GM12873 (cell line): ENCODE measurements around the gene KMT5C.

ENCODE experiments used
- TF ChIP-seq, protein P1 (sequence below): IDR thresholded peaks from 2 replicates; pipeline ENCODE4 v1.5.1; 2012; ENCODE audit warnings: low read depth, mild to moderate bottlenecking, moderate library complexity, low read length, control low read depth; ENCODE audit not compliant: insufficient read depth; ENCODE audit errors: missing control alignments

KMT5C gene

DNA sequence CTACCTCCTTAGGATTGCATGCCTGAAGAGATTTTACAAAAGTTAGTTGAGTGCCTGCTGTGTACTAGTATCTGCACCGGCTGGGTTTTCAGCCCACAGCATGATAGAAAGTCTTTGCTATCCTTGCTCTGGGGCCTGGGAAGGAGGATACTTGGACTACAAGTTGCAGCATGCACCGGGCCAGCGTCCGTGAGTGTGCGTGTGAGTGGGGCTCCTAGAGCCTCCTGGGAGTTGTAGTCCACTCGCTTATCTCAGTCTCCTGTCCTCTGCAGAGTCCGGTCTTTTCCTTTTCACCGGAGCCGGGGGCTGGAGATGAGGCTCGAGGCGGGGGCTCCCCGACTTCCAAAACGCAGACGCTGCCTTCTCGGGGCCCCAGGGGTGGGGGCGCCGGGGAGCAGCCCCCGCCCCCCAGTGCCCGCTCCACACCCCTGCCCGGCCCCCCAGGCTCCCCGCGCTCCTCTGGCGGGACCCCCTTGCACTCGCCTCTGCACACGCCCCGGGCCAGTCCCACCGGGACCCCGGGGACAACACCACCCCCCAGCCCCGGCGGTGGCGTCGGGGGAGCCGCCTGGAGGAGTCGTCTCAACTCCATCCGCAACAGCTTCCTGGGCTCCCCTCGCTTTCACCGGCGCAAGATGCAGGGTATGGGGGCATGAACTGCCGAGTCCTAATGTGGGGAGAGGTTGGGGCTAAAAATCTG lies 35.2 kb upstream of the KMT5C start:
- TF ChIP-seq, protein P1, sequence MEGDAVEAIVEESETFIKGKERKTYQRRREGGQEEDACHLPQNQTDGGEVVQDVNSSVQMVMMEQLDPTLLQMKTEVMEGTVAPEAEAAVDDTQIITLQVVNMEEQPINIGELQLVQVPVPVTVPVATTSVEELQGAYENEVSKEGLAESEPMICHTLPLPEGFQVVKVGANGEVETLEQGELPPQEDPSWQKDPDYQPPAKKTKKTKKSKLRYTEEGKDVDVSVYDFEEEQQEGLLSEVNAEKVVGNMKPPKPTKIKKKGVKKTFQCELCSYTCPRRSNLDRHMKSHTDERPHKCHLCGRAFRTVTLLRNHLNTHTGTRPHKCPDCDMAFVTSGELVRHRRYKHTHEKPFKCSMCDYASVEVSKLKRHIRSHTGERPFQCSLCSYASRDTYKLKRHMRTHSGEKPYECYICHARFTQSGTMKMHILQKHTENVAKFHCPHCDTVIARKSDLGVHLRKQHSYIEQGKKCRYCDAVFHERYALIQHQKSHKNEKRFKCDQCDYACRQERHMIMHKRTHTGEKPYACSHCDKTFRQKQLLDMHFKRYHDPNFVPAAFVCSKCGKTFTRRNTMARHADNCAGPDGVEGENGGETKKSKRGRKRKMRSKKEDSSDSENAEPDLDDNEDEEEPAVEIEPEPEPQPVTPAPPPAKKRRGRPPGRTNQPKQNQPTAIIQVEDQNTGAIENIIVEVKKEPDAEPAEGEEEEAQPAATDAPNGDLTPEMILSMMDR: no peak

DNA sequence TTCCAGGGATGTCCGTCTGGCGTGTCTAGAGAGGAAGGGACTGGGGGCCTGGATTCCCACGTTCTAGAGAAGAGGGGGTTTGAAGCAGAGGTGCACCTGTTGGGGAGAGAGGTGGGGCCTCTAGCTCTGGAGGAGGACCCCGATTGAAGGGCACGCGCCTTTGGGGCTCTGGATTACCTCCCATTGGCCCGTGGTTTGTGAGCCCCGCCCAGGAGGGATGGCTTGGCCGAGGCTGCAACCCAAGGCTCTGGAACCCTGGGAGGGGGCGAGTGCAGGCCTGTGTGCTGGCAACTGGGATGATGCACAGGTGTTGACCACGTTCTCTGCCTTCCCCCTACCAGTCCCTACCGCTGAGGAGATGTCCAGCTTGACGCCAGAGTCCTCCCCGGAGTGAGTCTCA lies 34.7 kb upstream of the KMT5C start:
- TF ChIP-seq, protein P1: no peak

DNA sequence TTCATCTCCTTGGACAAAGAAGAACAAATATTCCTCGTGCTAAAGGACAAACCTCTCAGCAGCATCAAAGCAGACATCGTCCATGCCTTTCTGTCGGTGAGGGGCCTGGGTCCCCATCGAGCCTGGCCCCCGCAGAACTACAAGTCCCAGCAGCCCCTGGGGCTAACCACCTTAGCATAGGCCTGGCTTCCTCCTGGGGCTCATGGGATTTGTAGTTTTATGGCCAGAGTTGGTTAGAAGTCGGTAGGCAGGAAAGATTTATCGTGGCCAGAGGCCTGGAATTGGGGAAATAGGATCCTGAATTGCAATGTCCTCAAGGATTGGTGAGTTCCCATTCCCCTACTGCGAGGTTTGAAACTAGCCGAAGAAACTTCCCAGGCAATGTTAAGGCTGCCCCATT lies 34.2 kb upstream of the KMT5C start:
- TF ChIP-seq, protein P1: no peak

DNA sequence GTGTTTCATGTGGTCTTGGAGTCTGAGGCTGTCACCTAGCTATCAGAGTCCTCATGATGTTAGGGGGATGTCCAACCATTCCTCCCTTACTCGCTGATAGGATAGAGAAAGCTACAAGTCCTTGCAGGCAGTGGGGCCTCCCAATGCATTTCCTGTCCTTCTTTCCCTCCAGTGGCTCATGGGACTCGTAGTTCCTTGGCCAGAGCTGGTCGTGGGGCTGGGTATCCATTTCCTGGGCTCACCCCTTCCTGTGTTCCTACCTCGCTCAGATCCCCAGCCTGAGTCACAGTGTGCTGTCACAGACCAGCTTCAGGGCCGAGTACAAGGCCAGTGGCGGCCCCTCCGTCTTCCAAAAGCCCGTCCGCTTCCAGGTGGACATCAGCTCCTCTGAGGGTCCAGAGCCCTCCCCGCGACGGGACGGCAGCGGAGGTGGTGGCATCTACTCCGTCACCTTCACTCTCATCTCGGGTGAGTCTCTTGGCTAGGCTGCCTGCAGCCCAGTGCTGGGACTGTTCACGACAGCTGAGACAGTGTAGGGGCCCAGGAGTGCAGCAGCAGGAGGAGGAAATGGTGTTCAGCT lies 33.6 kb upstream of the KMT5C start:
- TF ChIP-seq, protein P1: no peak

DNA sequence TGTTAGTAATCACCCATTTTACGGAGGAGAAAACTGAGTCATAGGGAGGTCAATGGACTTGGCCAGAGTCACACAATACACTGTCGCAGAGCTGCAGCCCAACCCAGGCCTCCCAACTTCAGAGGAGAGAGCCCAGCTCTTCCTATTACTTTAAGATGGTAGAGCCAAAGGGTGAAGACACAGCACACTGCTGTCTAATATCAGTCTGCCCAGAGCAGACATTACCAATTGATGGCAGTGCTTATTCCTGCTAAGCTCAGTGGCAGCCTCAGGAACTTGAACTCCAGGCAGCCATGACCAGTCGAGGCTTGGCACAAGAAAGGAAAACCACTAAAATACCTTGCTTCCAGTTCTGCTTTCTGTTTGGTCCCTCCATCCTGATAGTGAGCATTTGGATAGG lies 33.0 kb upstream of the KMT5C start:
- TF ChIP-seq, protein P1: no peak

DNA sequence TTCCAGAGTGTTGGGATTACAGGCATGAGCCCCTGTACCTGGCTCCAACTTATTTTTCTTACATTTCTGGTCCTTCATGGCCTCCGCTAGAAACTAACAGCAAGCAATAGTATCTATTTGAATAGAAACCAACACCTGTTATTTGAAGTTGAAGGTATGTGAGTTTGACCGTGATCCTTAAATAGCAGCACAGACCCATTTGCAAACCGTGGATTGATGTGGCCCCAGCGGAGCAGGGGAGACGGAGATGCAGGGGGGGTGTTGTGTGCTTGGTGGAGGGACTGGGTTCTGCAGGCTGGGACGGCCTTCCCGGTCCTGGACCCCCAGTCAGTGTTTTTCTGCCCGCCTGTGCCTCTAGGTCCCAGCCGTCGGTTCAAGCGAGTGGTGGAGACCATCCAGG lies 31.4 kb upstream of the KMT5C start:
- TF ChIP-seq, protein P1: no peak

DNA sequence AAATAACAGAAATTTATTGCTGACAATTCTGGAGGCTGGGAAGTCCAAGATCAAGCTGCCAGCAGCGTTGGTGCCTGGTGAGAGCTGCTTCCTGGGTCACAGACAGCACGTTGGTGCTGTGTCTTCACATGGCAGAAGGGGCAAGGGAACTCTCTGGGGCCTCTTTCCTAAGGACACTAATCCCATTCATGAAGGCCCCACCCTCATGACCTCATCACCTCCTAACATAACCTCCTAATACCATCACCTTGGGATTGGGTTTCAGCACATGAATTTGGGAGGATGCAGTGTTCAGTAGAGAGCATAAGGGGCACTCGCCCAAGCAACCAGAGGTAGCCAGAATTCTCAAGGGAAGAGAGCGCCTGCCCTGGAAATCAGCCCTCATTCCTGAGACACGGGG lies 30.2 kb upstream of the KMT5C start:
- TF ChIP-seq, protein P1: no peak
